Neural cell (in vitro differentiated cells): ENCODE results near the gene PDE6A. TPM values are rescaled to one million over a fixed set of nuclear protein-coding genes. Genes with fewer than 3 reads are reported as not detected.

ENCODE experiments used
- H2AFZ ChIP-seq: fragments of 200-600, 300-800 bp; sonication (generic), shearing (Covaris generic); 2 replicates; pipeline ENCODE4 v1.6.0; 2014; ENCODE audit warnings: low read depth, mild to moderate bottlenecking, antibody characterized with exemption, low read length, moderate library complexity
- H3F3A ChIP-seq: fragments of 200-600 bp; shearing (Covaris generic); 2 replicates; pipeline ENCODE4 v1.6.1; 2016; ENCODE audit warnings: mild to moderate bottlenecking, moderate library complexity, mixed read lengths, antibody characterized with exemption, low read length; ENCODE audit not compliant: insufficient read depth, poor library complexity, severe bottlenecking
- H3K27ac ChIP-seq: fragments of 200-600, 300-800 bp; sonication (generic), shearing (Covaris generic); 2 replicates; pipeline ENCODE4 v1.5.1; 2014; ENCODE audit warnings: mild to moderate bottlenecking, low read length, moderate library complexity
- H3K27me3 ChIP-seq: fragments of 300-800, 200-600 bp; sonication (generic), shearing (Covaris generic); 2 replicates; pipeline ENCODE4 v1.6.0; 2014; ENCODE audit warnings: mild to moderate bottlenecking, low read depth, low read length, moderate library complexity; ENCODE audit not compliant: insufficient read depth
- H3K36me3 ChIP-seq: fragments of 300-800, 200-600 bp; sonication (generic), shearing (Covaris generic); 2 replicates; pipeline ENCODE4 v1.5.1; 2014; ENCODE audit warnings: mild to moderate bottlenecking, antibody characterized with exemption, low read length, moderate library complexity; ENCODE audit not compliant: insufficient read depth
- H3K4me2 ChIP-seq: fragments of 300-800, 200-600 bp; sonication (generic), shearing (Covaris generic); 2 replicates; pipeline ENCODE4 v1.6.0; 2014; ENCODE audit warnings: mild to moderate bottlenecking, low read length
- H3K4me3 ChIP-seq: fragments of 300-800, 200-600 bp; sonication (generic), shearing (Covaris generic); 2 replicates; pipeline ENCODE4 v1.5.1; 2014; ENCODE audit warnings: mild to moderate bottlenecking, low read length, moderate library complexity
- H3K79me2 ChIP-seq: fragments of 200-600 bp; shearing (Covaris generic); replicated peaks from 2 replicates; pipeline ENCODE4 v1.6.0; 2014; ENCODE audit warnings: mild to moderate bottlenecking, low read length, moderate library complexity; ENCODE audit not compliant: insufficient read depth
- H3K9ac ChIP-seq: fragments of 300-800, 200-600 bp; sonication (generic), shearing (Covaris generic); 2 replicates; pipeline ENCODE4 v1.6.1; 2016; ENCODE audit warnings: mild to moderate bottlenecking, low read length, mixed read lengths
- H3K9me2 ChIP-seq: fragments of 200-600 bp; shearing (Covaris generic); 2 replicates; pipeline ENCODE4 v1.6.1; 2016; ENCODE audit warnings: mild to moderate bottlenecking, low read length, mixed read lengths; ENCODE audit not compliant: insufficient read depth
- H3K9me3 ChIP-seq: fragments of 200-600, 300-800 bp; sonication (generic), shearing (Covaris generic); 2 replicates; pipeline ENCODE4 v1.6.1; 2016; ENCODE audit warnings: mild to moderate bottlenecking, mixed run types, low read length, moderate library complexity, mixed read lengths
- H4K20me1 ChIP-seq: fragments of 200-600 bp; shearing (Covaris generic); 2 replicates; pipeline ENCODE4 v1.6.1; 2016; ENCODE audit warnings: mild to moderate bottlenecking, mixed run types; ENCODE audit not compliant: insufficient read depth
- CTCF ChIP-seq: fragments of 450-650 bp; IDR thresholded peaks from 2 replicates; pipeline ENCODE4 v1.5.1; 2014; ENCODE audit warnings: antibody characterized with exemption, mild to moderate bottlenecking, moderate library complexity; ENCODE audit not compliant: poor library complexity, severe bottlenecking
- EP300 ChIP-seq: fragments of 450-650 bp; conservative IDR thresholded peaks from 2 replicates; pipeline ENCODE4 v1.6.1; 2014; ENCODE audit warnings: antibody characterized with exemption, mild to moderate bottlenecking, moderate library complexity; ENCODE audit not compliant: poor library complexity, severe bottlenecking
- EZH2 ChIP-seq: fragments of 200-600, 300-800 bp; shearing (Covaris generic), sonication (generic); IDR thresholded peaks from 2 replicates; pipeline ENCODE4 v1.6.1; 2014; ENCODE audit warnings: antibody characterized with exemption, low read length, borderline replicate concordance, mild to moderate bottlenecking; ENCODE audit not compliant: insufficient read depth, poor library complexity, severe bottlenecking
- MXI1 ChIP-seq: fragments of 450-650 bp; conservative IDR thresholded peaks from 2 replicates; pipeline ENCODE4 v1.6.1; 2014; ENCODE audit warnings: antibody characterized with exemption, mild to moderate bottlenecking; ENCODE audit not compliant: poor library complexity, severe bottlenecking
- POLR2AphosphoS5 ChIP-seq: IDR thresholded peaks from 2 replicates; pipeline ENCODE4 v1.6.1; 2012
- RAD21 ChIP-seq: fragments of 450-650 bp; conservative IDR thresholded peaks from 2 replicates; pipeline ENCODE4 v1.6.1; 2014; ENCODE audit warnings: antibody characterized with exemption, mild to moderate bottlenecking, moderate library complexity
- SMC3 ChIP-seq: fragments of 450-650 bp; conservative IDR thresholded peaks from 2 replicates; pipeline ENCODE4 v1.6.1; 2014; ENCODE audit warnings: antibody characterized with exemption, mild to moderate bottlenecking, moderate library complexity; ENCODE audit not compliant: poor library complexity
- TAF1 ChIP-seq: IDR thresholded peaks from 2 replicates; pipeline ENCODE4 v1.6.1; 2012; ENCODE audit warnings: low read depth
- polyA plus RNA-seq: library from polyadenylated mRNA; depleted of rRNA; stranded (reverse); fragments of >200 nt; gene quantifications from 2 replicates; pipeline ENCODE4 v1.2.3, GENCODE V29; 2014
- TF ChIP-seq, protein P1 (sequence below): IDR thresholded peaks from 2 replicates; pipeline ENCODE4 v1.6.1; 2012; ENCODE audit warnings: borderline replicate concordance

PDE6A gene
- polyA plus RNA-seq, 1 donor from 2014 or later = not detected

DNA sequence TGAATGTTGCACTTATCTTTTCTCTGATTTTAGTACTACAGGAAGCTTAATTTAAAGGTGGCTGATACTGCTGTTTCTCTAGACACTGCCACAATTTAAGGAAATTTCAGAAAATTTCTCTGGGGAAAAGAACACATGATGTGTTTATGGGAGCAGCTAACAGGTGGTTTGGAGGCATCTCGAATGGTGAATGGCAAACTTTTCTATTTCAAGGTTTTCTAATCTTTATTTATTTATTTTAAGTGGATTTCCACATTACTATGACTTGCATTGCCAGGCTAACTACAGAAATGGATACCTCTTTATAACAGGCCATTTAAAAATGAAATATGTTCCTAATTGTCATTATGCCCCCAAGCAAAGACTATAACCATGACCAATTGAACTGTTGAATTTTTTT lies 50.4 kb downstream of the PDE6A start:
- no peaks in the 10 kb centered on the region for H3K27me3 ChIP-seq
- no peak overlapping the region for H3K4me2 ChIP-seq
- H3F3A ChIP-seq = no peaks in the 10 kb centered on the region
- H3K9me2 ChIP-seq = no peaks in the 10 kb centered on the region
- no peaks in the 10 kb centered on the region for H3K36me3 ChIP-seq
- TF ChIP-seq RAD21 (no peak), CTCF (no peak), SMC3 (no peak), EP300 (no peak), MXI1 (no peak), TAF1 (no peak), EZH2 (no peak), POLR2AphosphoS5 (no peak)
- TF ChIP-seq, protein P1, sequence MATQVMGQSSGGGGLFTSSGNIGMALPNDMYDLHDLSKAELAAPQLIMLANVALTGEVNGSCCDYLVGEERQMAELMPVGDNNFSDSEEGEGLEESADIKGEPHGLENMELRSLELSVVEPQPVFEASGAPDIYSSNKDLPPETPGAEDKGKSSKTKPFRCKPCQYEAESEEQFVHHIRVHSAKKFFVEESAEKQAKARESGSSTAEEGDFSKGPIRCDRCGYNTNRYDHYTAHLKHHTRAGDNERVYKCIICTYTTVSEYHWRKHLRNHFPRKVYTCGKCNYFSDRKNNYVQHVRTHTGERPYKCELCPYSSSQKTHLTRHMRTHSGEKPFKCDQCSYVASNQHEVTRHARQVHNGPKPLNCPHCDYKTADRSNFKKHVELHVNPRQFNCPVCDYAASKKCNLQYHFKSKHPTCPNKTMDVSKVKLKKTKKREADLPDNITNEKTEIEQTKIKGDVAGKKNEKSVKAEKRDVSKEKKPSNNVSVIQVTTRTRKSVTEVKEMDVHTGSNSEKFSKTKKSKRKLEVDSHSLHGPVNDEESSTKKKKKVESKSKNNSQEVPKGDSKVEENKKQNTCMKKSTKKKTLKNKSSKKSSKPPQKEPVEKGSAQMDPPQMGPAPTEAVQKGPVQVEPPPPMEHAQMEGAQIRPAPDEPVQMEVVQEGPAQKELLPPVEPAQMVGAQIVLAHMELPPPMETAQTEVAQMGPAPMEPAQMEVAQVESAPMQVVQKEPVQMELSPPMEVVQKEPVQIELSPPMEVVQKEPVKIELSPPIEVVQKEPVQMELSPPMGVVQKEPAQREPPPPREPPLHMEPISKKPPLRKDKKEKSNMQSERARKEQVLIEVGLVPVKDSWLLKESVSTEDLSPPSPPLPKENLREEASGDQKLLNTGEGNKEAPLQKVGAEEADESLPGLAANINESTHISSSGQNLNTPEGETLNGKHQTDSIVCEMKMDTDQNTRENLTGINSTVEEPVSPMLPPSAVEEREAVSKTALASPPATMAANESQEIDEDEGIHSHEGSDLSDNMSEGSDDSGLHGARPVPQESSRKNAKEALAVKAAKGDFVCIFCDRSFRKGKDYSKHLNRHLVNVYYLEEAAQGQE = no peak
- H3K79me2 ChIP-seq = no peaks in the 10 kb centered on the region
- no peak overlapping the region for H3K9ac ChIP-seq
- no peak overlapping the region for H3K27ac ChIP-seq
- no peak overlapping the region for H3K4me3 ChIP-seq
- no peaks in the 10 kb centered on the region for H3K9me3 ChIP-seq
- H2AFZ ChIP-seq = no peak overlapping the region
- H4K20me1 ChIP-seq = no peaks in the 10 kb centered on the region

GRCh38 chr5:149893403-149893931 lies 51.1 kb downstream of the PDE6A start:
- no peak overlapping the region for H3K4me3 ChIP-seq
- no peaks in the 10 kb centered on the region for H3K36me3 ChIP-seq
- H3K27me3 ChIP-seq = no peaks in the 10 kb centered on the region
- no peaks in the 10 kb centered on the region for H3K79me2 ChIP-seq
- no peak overlapping the region for H3K9ac ChIP-seq
- no peak overlapping the region for H3K27ac ChIP-seq
- no peaks in the 10 kb centered on the region for H3K9me2 ChIP-seq
- H3K9me3 ChIP-seq = no peaks in the 10 kb centered on the region
- H3F3A ChIP-seq = no peaks in the 10 kb centered on the region
- no peak overlapping the region for H2AFZ ChIP-seq
- no peak overlapping the region for H3K4me2 ChIP-seq
- H4K20me1 ChIP-seq = no peaks in the 10 kb centered on the region
- no peak for TF ChIP-seq CTCF
- no peak for TF ChIP-seq MXI1
- no peak for TF ChIP-seq TAF1
- TF ChIP-seq RAD21 = no peak
- no peak for TF ChIP-seq SMC3
- TF ChIP-seq EZH2 = no peak
- TF ChIP-seq, protein P1 = no peak
- no peak for TF ChIP-seq EP300
- no peak for TF ChIP-seq POLR2AphosphoS5
